Activated B cell treated with CpG ODN at 0.5 μM for 24 hours (primary cell): Measurements from ENCODE around the gene KLC1. TPM values are rescaled to one million over a fixed set of nuclear protein-coding genes. Genes with fewer than 3 reads are reported as not detected.

Experiments used
- ATAC-seq: fragments of 200-7000 bp; cut with Tn5 transposase; one replicate; pipeline ENCODE4 v1.10.0; 2021; ENCODE audit warnings: low read depth, mild to moderate bottlenecking, moderate library complexity
- CTCF ChIA-PET: fragments of 350-600 bp; sonication (Branson Sonifier 250); formaldehyde crosslinking; loops from one replicate; lab custom pipeline; 2021; ENCODE audit warnings: antibody characterized with exemption; lab: Charles Lee
- POLR2A ChIA-PET: fragments of 350-600 bp; sonication (Branson Sonifier 250); formaldehyde crosslinking; loops from one replicate; lab custom pipeline; 2021; ENCODE audit warnings: antibody characterized with exemption; lab: Charles Lee
- DNase-seq: peaks from one replicate; pipeline ENCODE4 v3.0.0; 2022
- H3K27ac Mint-ChIP-seq: one replicate; pipeline ENCODE4 v1.8.0; 2020; ENCODE audit warnings: mixed read lengths
- H3K27me3 Mint-ChIP-seq: one replicate; pipeline ENCODE4 v1.8.0; 2021; ENCODE audit warnings: mixed read lengths
- H3K36me3 Mint-ChIP-seq: one replicate; pipeline ENCODE4 v1.8.0; 2021; ENCODE audit warnings: low read depth, mixed read lengths
- H3K4me1 Mint-ChIP-seq: one replicate; pipeline ENCODE4 v1.8.0; 2021; ENCODE audit warnings: mixed read lengths
- H3K4me3 Mint-ChIP-seq: one replicate; pipeline ENCODE4 v1.8.0; 2020; ENCODE audit warnings: mild to moderate bottlenecking, mixed read lengths
- H3K9me3 Mint-ChIP-seq: one replicate; pipeline ENCODE4 v1.8.0; 2020; ENCODE audit warnings: mixed read lengths
- intact Hi-C: fragments of 100-400 bp; cut with micrococcal nuclease; formaldehyde crosslinking; loops from one replicate; pipeline ENCODE4 v1.15.1; 2024
- total RNA-seq: library from RNA; stranded (reverse); gene quantifications from 2 replicates; pipeline ENCODE4 v1.2.3, GENCODE V29; 2022
- TF ChIP-seq, protein P1 (sequence below): fragments of 200-600 bp; IDR thresholded peaks from one replicate; pipeline ENCODE4 v1.8.0; 2022; ENCODE audit warnings: antibody characterized with exemption, mild to moderate bottlenecking

KLC1 gene
- total RNA-seq, 1 donor from 2014 or later = 153 TPM

GRCh38 chr14:103739793-103740501, 110.9 kb downstream of the KLC1 start:
- Mint-ChIP-seq H3K27me3 (no peaks in the 10 kb centered on the region), H3K27ac (no peak overlapping the region), H3K9me3 (no peaks in the 10 kb centered on the region), H3K36me3 (peaks cover 45% of the 10 kb centered on the region), H3K4me1 (no peaks in the 10 kb centered on the region), H3K4me3 (no peak overlapping the region)
- TF ChIP-seq, protein P1, sequence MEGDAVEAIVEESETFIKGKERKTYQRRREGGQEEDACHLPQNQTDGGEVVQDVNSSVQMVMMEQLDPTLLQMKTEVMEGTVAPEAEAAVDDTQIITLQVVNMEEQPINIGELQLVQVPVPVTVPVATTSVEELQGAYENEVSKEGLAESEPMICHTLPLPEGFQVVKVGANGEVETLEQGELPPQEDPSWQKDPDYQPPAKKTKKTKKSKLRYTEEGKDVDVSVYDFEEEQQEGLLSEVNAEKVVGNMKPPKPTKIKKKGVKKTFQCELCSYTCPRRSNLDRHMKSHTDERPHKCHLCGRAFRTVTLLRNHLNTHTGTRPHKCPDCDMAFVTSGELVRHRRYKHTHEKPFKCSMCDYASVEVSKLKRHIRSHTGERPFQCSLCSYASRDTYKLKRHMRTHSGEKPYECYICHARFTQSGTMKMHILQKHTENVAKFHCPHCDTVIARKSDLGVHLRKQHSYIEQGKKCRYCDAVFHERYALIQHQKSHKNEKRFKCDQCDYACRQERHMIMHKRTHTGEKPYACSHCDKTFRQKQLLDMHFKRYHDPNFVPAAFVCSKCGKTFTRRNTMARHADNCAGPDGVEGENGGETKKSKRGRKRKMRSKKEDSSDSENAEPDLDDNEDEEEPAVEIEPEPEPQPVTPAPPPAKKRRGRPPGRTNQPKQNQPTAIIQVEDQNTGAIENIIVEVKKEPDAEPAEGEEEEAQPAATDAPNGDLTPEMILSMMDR = no peak
- ChIA-PET POLR2A (no interaction called here), CTCF (interaction anchor here (0.7 kb wide), 1 partner anchor 20 kb away, joined by 3 read pairs; no protein-coding TSS in a partner anchor)
- intact Hi-C loops = no loop called here
- no peak for DNase-seq
- no peak for ATAC-seq

GRCh38 chr14:103740991-103741689, 112.1 kb downstream of the KLC1 start:
- DNase-seq = no peak
- no peaks in the 10 kb centered on the region for H3K27me3 Mint-ChIP-seq
- no peak for ATAC-seq
- TF ChIP-seq, protein P1 = no peak
- intact Hi-C loops = no loop called here
- peaks cover 41% of the 10 kb centered on the region for H3K36me3 Mint-ChIP-seq
- ChIA-PET CTCF (no interaction called here), POLR2A (no interaction called here)
- H3K9me3 Mint-ChIP-seq = no peaks in the 10 kb centered on the region
- no peaks in the 10 kb centered on the region for H3K4me1 Mint-ChIP-seq
- no peak overlapping the region for H3K4me3 Mint-ChIP-seq
- H3K27ac Mint-ChIP-seq = no peak overlapping the region

- POLR2A ChIA-PET = no interaction called here
- no peaks in the 10 kb centered on the region for H3K4me1 Mint-ChIP-seq
- ATAC-seq (no peak), DNase-seq (no peak)
- no peak overlapping the region for H3K4me3 Mint-ChIP-seq
- H3K27me3 Mint-ChIP-seq = no peaks in the 10 kb centered on the region
- TF ChIP-seq, protein P1 = no peak
- CTCF ChIA-PET = no interaction called here
- intact Hi-C loops = no loop called here
- no peaks in the 10 kb centered on the region for H3K9me3 Mint-ChIP-seq
- no peak overlapping the region for H3K27ac Mint-ChIP-seq
- H3K36me3 Mint-ChIP-seq = peaks cover 37% of the 10 kb centered on the region
These were observed 112.9 kb downstream of the KLC1 start for GRCh38 chr14:103741876-103742275.

GRCh38 chr14:103742499-103743255, 113.7 kb downstream of the KLC1 start:
- Mint-ChIP-seq H3K9me3 (no peaks in the 10 kb centered on the region), H3K4me3 (no peak overlapping the region), H3K36me3 (peaks cover 34% of the 10 kb centered on the region), H3K27me3 (no peaks in the 10 kb centered on the region), H3K27ac (no peak overlapping the region), H3K4me1 (no peaks in the 10 kb centered on the region)
- TF ChIP-seq, protein P1 = no peak
- intact Hi-C loops = no loop called here
- DNase-seq = no peak
- no peak for ATAC-seq
- ChIA-PET POLR2A (interaction anchor here (0.6 kb wide), 1 partner anchor 386 kb away, joined by 4 read pairs; no protein-coding TSS in a partner anchor), CTCF (no interaction called here)

- ChIA-PET POLR2A (no interaction called here), CTCF (no interaction called here)
- H3K36me3 Mint-ChIP-seq = peaks cover 24% of the 10 kb centered on the region
- DNase-seq = no peak
- no peak for ATAC-seq
- no peaks in the 10 kb centered on the region for H3K27me3 Mint-ChIP-seq
- no peak overlapping the region for H3K4me3 Mint-ChIP-seq
- intact Hi-C loops = no loop called here
- TF ChIP-seq, protein P1 = no peak
- H3K9me3 Mint-ChIP-seq = no peaks in the 10 kb centered on the region
- no peaks in the 10 kb centered on the region for H3K4me1 Mint-ChIP-seq
- no peak overlapping the region for H3K27ac Mint-ChIP-seq
These were observed 114.7 kb downstream of the KLC1 start for GRCh38 chr14:103743691-103744090.
